Hematopoietic multipotent progenitor cell (in vitro differentiated cells): Measurements from ENCODE around the gene CMSS1. TPM values are rescaled to one million over a fixed set of nuclear protein-coding genes. Genes with fewer than 3 reads are reported as not detected.
"Not testable (repeated sequence)": the region's sequence is repeated elsewhere in the genome, so short reads cannot be mapped to it uniquely, and the experiment has no call there.

Experiments used
- DNase-seq, 3 donors: peaks; one replicate each; pipeline ENCODE4 v3.0.0-alpha.2; 2011 to 2015; ENCODE audit warnings: low read depth in 2 of 3, low spot score in 2 of 3
- total RNA-seq: library from RNA; depleted of rRNA; stranded (reverse); fragments of >200 nt; gene quantifications from one replicate; pipeline ENCODE4 v1.2.3, GENCODE V29; 2012

Gene CMSS1
- total RNA-seq, 1 donor: 3.2 TPM

DNA sequence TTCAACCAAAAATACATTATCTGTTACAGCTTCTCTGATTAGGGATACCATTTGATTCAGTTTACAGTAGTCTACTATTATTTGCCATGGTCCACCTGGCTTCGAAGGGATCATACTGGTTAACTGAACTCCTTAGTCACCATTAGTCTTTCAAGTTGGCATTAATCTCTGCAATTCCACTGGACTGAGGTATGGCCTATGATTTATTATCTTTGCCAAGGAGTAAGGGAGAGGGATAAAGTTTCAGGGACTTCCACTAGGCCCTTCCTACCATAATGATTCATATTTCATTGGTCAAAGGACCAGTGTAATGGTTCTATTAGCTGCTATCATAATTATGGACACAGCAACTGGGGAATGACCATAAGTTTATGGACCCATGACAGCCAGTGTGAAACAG lies 7.3 kb upstream of the CMSS1 start:
- no peak for DNase-seq

DNA sequence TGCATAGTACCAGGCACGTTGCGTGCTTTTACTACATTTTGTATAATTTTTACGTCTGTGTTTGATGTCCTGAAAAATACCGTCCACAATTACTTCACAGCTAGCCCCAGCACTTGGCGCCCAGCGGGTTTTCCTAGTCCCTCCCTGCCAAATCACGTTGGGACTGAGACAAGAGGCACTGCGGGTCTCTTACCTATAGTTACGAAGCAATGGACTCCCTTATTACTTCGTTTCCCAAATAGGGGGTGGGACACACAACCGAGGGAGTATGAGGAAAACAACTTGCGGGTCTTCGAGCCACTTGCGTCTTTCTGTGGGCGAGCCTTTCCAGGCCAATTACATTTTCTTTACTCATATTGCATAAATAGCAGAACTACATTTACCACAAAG lies 620 bp upstream of the CMSS1 start:
- DNase-seq: no peak

DNA sequence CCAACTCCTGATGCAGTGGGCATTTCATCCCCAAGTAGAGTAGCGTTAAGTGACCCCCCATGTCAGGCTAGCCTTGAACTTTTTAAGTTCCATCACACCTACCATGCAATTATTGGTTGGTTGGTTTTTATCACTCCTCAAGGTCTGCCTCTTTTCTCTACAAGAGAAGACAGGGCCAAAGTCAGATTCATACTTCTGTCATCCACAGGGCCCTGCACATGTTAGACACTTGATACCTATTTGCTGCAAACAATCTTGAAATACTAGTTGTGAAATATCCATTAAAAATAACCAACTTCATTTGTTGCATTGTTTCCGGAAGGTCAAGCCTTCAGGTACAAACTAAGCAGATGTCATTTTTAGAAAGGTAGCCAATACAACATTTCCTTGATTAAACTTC lies 1.2 kb downstream of the CMSS1 start:
- no peak for DNase-seq

DNA sequence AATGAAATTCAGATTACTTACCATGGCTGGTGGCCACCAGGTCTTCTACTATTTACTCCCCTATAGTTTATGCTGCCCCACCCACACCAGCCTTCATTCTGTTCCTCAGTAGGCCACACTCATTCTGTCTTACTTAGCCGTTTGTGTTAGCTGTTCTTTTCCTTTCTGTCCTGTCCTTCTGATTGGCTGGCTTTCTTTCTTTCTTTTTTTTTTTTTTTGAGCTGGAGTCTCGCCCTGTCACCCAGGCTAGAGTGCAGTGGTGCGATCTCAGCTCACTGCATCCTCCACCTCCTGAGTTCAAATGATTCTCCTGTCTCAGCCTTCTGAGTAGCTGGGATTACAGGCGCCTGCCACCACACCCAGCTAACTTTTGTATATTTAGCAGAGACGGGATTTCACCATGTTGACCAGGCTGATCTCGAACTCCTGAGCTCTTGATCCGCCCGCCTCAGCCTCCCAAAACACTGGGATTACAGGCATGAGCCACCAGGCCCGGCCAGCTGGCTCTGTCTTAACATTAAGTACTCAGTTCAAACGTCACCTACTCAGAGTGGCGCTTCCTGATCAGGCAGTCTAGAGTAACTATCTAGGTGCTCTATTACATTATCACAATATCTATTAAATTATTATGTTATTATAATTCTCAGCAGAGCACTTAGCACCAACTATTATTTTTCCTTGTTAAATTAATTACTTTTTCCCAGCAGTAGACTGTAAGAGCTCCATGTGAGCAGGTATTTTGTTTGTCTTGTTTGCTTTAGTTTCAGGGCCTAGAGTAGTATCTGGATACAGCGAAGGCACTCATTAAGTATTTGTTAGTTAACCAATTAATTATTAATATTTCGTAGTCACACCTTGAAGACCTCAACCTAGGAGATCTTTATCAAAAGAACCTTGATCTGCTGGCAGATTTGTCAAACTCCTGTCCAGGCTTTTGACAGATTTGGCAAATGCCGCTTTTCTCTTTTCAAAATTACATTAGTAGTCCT lies 6.4 kb downstream of the CMSS1 start:
- no peak for DNase-seq

DNA sequence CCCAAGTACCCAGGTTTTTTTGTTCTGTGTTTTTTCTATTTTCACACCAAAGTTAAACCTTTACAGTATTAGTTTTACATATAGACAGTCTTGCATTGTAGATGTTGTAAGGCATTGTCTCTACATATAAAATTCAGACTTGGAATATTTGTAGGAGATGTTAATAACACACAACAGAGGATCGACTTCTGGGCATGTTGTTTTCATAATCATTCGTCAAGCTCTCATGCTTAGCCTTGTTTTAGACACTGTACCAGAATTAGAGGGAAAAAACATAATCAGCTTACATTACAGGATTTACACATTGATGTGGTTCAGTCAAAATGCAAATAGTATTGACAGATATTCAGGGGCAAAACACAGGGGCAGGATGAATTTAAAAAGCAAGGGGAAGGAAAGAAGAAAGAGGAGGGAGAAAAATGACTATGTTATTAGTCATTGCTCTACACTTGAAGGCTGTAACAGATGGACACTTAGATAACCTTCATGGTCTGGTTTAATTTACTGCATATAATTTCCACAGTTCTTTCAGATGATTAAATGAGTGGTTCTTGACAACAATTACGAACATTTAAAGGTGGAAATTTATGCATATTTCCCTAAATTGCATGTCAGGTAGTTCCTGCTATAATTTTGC lies 7.5 kb downstream of the CMSS1 start:
- DNase-seq: peak in 2 of 3 donors; percentile 64 to 74

DNA sequence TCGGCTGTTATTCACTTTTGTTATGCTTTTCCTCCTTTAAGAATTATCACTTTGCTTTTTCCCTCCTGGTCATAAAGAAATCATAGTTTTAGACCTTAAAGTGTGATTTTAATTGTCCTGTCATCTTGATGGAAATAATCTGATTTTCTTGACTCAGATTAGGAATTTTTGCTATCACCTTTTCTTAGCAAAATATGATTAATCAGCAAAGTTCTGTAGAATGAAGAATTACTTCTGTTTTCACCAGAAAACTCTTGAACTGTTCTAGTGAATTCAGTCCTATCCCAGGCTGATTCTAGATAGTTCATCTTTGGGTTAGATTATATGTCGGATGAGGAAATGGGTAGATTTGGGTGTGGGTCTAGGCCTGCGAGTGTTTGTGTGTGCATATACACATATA lies 12.2 kb downstream of the CMSS1 start:
- DNase-seq: no peak

DNA sequence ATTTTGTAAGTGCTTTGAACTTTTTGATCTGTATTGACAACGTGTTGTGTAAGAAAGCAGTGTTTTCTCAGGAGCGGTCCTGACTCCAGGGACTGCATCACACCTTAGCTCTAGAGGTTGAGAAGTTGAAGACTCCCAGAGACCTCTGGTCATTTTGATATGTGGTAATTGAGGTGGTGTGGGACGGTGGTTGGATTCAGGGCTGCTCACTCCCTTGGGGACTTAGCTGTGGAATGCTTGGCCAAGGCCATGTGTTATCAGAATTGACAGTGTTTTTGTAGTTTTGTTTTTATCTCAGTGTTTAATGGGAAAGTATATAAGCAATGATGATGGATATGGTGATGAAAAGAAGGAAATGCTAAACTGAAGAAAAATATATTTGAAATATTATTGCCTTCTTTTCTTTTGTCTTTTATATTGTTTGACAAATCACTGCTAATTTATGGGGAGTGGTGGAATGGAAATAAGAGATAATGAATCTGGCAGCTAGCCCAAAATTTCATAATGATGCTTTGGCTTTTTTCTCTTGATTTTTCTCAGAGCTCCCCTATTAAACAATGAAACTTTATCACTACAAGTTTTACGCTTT lies 16.0 kb downstream of the CMSS1 start:
- DNase-seq: no peak

DNA sequence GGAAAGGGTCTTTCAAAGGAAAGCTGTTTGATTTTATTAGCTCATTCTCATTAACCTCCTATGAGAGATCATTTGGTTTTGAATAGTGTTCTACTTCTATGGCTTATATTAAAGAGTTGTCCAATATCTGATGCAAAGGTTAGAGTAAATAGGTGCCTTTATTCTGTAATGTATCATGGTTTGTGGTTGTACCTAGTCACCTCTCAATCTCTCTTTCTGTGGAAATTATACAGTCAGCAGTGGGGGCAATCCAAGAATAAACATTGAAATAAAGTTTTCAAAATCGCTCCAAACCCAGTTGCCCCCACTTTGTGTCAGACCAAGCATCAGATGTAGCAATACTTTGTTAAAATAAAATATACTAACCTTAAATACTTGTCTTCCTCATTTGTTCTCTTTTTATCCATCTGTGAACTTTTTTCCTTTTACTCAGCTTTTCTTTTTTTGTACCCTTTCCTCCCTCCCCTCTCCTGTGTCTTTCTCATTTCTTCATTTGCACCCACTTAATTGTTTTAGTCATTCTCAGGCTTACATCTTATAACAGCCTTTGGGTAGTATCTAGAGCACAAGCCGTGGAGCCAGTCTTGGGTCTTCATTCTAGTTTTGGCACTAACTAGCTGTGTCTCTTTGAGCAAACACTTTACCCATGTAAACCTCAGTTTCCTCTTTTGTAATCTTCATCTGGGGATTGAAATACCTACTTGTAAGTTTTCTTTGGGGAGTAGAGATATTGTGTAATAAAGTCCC lies 16.7 kb downstream of the CMSS1 start:
- no peak for DNase-seq

DNA sequence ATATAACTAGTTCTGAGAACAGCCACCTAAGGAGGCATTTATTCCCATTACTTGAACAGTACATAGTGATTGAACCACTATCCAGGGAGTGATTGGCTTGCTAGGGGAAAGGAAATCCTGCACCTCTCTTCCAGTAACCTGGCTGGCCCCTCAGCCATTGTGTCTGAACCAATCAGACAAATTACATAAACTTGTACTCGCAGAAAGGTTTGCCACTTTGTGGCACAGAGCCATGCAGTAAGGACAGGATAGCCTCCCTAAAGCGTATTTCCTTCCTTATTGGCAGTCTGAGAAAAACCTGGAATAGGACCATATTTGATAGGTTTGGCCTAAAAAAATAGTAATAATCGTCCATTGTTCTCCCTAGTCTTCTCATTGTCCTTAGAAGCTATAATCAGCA lies 19.0 kb downstream of the CMSS1 start:
- no peak for DNase-seq

DNA sequence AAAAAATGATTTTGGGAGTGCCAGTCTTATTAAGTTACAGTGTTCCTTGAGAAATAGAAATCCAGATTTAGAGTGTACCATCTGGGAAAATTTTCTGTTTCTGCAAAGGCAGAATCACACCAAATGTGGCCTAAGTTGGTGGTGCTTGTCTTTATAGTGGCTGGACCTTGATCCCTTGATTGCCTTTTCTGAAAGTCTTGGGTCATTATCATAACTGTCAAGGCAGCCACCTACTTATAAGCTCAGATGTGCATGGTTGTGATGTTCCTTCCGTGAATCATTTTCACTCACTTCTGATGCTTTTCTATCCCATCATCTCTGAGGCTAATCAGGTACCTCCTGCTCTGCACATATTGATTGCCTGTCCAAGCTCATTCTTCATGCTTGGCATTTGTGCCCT lies 20.1 kb downstream of the CMSS1 start:
- DNase-seq: no peak

DNA sequence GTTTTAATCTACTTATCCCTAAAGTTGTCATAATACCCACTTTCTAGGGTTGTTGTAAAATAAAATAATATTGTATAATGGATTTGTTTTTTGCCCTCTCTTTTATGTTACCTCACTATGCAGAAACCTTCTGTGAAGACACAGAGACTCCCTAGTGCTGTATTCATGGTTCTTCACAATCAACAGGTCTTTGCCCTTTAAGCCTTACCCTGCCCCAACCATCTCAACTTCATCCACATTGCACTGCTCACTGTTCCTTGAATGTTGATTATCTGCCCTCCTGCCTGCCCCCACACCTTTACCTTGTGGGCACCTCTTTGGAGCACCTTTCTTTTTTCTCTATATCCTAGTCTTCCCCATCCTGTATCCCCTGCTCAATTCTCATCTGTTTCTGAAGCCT lies 21.1 kb downstream of the CMSS1 start:
- no peak for DNase-seq

DNA sequence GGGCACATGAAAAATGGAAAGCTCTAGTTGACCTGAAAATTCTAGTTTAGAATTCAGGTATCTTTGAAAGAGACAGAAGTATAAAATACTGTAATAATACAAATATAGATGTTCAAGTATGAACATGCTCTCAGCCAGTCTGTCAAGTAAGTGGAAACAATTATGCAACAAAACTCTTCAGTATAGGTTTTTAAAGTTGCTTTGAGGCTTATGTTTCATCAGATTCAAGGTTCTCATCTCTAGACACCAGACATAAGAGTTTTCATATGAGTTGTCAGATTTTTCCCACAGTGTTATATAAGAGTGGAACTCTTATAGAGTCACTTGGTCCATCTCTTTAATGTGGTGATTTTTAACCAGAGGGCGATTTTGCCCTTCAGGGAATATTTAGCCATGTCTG lies 22.0 kb downstream of the CMSS1 start:
- DNase-seq: no peak

DNA sequence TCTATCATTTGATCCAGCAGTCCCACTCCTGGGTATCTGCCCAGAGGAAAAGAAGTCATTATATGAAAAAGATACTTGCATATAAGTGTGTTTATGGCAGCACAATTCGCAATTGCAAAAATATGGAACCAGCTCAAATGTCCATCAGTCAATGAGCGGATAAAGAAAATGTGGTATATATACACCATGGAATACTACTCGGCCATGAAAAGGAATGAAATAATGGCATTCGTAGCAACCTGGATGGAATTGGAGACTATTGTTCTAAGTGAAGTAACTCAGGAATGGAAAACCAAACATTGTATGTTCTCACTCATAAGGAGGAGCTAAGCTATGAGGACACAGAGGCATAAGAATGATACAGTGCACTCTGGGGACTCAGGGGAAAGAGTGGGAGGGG lies 24.3 kb downstream of the CMSS1 start:
- not testable (repeated sequence) for DNase-seq

DNA sequence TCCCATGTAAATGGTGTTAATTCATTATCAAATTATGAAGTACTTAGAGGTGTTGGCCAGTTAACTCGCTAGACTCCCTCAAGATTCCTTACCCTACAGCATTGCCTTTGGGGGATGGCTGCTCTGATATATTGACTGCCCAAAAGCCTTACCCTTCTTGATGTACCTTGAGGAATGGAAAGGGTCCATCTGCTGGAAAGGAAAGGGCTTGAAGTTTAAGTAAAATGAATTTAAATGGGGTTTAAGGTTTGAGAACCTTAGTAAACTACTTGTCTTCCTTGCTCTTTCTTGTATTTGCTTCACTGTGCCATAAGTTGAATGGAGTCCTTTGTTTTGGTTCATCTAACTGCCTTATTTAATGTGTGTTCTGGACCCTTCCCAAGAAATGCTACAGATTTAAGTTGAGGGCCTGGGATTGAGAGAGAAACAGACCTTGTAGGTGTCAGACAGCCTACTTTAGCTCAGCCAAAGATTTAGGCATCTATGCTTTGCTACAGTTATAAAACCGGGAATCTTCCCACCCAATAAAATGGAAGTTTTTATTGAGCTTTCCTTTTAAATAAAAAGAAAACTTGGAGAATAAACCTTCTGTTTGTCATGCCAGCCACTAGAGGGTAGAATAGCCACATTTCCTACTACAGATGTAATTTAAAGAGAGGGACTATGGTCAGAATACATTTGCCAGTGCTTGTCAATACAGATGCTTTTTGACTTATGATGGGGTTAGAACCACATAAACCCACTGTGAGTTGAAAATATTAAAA lies 25.3 kb downstream of the CMSS1 start:
- peak in 1 of 3 donors; percentile 51 for DNase-seq

DNA sequence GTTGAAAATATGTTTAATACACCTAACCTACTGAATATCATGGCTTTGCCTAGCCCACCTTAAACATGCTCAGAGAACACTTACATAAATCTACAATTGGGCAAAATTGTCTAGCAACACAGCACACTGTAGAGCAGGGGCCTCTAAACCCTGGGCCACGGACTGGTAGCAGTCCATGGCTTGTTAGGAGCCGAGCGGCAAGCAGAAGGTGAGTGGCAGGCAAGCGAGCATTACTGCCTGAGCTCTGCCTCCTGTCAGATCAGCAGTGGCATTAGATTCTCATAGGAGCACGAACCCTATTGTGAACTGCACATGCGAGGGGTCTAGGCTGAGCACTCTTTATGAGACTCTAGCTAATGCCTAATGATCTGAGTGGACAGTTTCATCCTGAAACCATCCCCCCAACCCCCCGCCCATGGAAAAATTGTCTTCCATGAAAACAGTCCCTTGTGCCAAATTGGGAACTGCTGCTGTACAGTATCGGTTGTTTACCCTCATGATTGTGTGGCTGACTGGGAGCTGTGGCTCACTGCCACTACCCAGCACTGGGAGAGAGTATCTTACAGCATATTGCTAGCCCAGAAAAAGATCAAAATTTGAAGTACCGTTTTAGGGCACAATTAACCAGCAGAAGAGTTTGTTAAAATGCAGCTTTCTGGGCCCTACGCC lies 26.1 kb downstream of the CMSS1 start:
- DNase-seq: no peak

DNA sequence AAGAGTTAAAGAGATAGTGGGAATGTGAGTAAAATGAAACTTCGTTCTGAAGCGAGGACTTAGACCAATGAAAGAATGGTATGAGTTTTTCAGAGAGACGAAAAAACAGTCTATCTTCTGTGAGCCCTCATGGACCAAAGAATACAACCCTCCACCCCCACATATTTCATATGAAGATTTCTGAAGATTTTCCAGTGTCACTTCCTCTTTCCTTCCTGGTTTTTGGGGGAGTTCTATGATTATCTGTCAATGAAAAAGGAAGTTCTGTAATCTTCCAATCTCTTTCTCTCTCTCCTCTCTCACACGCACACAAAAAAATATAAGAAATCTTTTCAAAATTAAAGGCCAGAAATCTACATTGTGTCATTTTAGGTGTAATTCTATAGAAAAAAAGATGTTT lies 27.7 kb downstream of the CMSS1 start:
- peak in 1 of 3 donors; percentile 4 for DNase-seq

DNA sequence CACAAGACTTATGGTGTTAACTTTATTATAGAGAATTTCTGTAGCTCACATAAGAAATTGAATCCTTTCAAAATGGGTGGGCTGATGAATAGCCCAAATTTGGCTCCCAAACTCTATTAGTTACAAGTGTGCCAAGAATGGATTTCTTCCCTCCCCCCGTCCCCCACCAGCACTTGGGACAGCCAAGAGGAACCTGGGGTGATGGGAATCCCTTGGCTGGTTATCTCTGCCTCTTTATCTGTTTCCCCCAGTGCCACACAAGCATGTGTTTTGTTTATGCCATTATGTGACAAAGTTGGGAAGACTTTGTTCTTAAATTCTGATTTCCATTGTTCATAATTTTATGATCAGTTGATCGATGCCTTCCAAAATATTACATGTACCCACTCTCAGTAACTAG lies 28.3 kb downstream of the CMSS1 start:
- peak in 1 of 3 donors; percentile 1 for DNase-seq

DNA sequence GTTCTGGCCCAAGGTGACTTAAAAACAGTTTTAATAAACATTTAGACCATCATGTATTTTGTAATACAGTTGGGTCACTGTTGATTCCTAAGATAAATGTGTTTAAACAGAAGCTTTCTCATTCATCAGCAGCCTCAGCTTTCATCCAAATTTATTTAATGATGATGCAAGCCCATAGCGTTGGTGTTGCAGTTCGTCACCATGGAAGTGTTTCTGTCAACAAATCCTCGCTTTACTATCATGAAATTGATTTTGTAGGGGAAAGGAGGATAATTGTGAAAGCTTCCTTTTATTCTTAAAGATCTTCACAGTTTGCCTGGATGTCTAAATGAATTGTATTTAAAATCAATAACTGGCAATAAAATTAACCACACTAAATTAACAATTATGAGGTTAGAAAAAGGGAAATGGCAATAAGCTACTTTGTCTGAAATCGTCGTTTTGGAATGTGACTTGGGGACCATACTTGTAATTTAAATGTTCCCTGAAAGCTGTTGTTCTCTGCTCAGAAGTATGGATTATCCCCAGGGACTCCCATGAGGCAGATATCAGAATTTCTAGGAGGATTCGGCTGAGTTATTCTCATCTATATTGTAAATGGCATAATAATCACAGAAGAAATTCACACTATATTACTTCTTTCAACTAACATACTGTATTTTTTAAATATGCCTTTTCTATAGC lies 29.0 kb downstream of the CMSS1 start:
- peak in 1 of 3 donors; percentile 42 for DNase-seq

DNA sequence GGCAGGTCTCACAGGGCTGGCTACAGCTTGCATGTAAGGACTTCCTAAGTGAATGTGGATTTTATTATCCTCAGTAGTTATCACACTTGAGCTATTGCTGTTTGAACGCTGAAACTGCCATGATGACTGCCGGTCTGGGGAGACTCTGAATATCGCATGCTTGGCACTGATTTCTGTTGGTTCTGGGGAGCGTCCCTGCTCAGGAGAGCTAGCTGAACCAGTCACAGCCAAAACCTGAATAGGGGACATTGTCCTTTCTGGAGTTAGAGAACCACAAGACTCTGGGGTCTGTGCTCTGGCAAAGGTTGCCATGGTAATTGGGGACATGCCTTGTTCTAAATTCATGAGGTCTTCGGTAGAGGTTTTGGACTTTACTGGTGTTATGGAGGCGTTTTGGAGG lies 30.8 kb downstream of the CMSS1 start:
- DNase-seq: no peak
